Calu3 (cell line): Measurements from ENCODE around the gene DPY19L3. TPM values are rescaled to one million over a fixed set of nuclear protein-coding genes. Genes with fewer than 3 reads are reported as not detected.

ENCODE experiments used
- BruUV-seq: library from RNA; stranded (reverse); fragments of 400-500 nt; replicated peaks from 2 replicates; lab custom pipeline; 2021; lab: Mats Ljungman, UMichigan
- CTCF ChIA-PET: fragments of 300-600 bp; sonication (Branson Sonifier 250); formaldehyde crosslinking; loops from one replicate; lab custom pipeline; 2022; ENCODE audit warnings: antibody characterized with exemption; lab: Charles Lee
- DNase-seq: peaks from one replicate; pipeline ENCODE4 v3.0.0; 2022
- H3K27ac Mint-ChIP-seq: one replicate; pipeline ENCODE4 v1.8.0; 2022; ENCODE audit warnings: mixed read lengths; ENCODE audit not compliant: unreplicated experiment
- H3K27me3 Mint-ChIP-seq: one replicate; pipeline ENCODE4 v1.8.0; 2022; ENCODE audit warnings: mixed read lengths; ENCODE audit not compliant: unreplicated experiment
- H3K36me3 Mint-ChIP-seq: one replicate; pipeline ENCODE4 v1.8.0; 2022; ENCODE audit warnings: mild to moderate bottlenecking, moderate library complexity, mixed read lengths; ENCODE audit not compliant: insufficient read depth, unreplicated experiment
- H3K4me1 Mint-ChIP-seq: one replicate; pipeline ENCODE4 v1.8.0; 2022; ENCODE audit warnings: mild to moderate bottlenecking, low read depth, mixed read lengths; ENCODE audit not compliant: unreplicated experiment
- H3K4me3 Mint-ChIP-seq: one replicate; pipeline ENCODE4 v1.8.0; 2022; ENCODE audit warnings: mild to moderate bottlenecking, low read depth, moderate library complexity, mixed read lengths; ENCODE audit not compliant: unreplicated experiment
- H3K9me3 Mint-ChIP-seq: one replicate; pipeline ENCODE4 v1.8.0; 2022; ENCODE audit warnings: low read depth, mixed read lengths; ENCODE audit not compliant: unreplicated experiment
- intact Hi-C: fragments of 100-400 bp; cut with micrococcal nuclease; formaldehyde crosslinking; loops from one replicate; pipeline ENCODE4 v1.10.0; 2022; ENCODE audit not compliant: unreplicated experiment
- total RNA-seq: library from RNA; stranded (reverse); gene quantifications from 2 replicates; pipeline ENCODE4 v1.2.3, GENCODE V29; 2022
- TF ChIP-seq, protein P1 (sequence below): fragments of 200-600 bp; IDR thresholded peaks from one replicate; pipeline ENCODE4 v1.8.0; 2022; ENCODE audit warnings: antibody characterized with exemption; ENCODE audit not compliant: unreplicated experiment

Gene DPY19L3
- total RNA-seq, 1 experiment from 2014 or later = 29.4 TPM

DNA sequence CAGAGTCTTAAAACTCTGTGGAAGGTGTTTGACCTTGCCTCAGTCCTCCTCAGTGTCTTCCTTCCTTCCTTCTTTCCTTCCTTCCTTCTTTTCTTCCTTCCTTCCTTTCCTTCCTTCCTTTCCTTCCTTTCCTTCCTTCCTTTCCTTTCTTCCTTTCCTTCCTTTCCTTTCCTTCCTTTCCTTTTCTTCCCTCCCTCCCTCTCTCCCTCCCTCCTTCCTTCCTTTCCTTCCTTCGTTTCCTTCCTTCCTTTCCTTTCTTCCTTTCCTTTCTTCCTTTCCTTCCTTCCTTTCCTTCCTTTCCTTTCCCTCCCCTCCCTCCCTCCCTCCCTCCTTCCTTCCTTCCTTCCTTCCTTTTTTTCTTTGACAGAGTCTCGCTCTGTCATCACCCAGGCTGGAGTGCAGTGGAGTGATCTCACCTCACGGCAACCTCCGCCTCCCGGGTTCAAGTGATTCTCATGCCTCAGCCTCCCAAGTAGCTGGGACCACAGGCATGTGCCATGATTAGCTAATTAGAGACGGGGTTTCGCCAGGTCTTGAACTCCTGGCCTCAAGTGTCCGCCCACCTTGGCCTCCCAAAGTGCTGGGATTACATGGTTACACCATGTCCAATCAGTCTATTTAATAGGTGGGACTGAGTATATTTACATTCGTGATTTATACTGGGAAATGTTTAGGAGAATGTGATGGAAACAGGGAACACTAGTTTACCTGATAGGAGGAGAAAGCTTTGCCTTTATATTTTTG lies 43.8 kb upstream of the DPY19L3 start:
- TF ChIP-seq, protein P1, sequence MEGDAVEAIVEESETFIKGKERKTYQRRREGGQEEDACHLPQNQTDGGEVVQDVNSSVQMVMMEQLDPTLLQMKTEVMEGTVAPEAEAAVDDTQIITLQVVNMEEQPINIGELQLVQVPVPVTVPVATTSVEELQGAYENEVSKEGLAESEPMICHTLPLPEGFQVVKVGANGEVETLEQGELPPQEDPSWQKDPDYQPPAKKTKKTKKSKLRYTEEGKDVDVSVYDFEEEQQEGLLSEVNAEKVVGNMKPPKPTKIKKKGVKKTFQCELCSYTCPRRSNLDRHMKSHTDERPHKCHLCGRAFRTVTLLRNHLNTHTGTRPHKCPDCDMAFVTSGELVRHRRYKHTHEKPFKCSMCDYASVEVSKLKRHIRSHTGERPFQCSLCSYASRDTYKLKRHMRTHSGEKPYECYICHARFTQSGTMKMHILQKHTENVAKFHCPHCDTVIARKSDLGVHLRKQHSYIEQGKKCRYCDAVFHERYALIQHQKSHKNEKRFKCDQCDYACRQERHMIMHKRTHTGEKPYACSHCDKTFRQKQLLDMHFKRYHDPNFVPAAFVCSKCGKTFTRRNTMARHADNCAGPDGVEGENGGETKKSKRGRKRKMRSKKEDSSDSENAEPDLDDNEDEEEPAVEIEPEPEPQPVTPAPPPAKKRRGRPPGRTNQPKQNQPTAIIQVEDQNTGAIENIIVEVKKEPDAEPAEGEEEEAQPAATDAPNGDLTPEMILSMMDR = no peak
- no peak overlapping the region for H3K4me3 Mint-ChIP-seq
- CTCF ChIA-PET = no interaction called here
- no peaks in the 10 kb centered on the region for H3K9me3 Mint-ChIP-seq
- BruUV-seq = no TSS peak
- H3K27ac Mint-ChIP-seq = peak overlapping the region; percentile 11
- intact Hi-C loops = no loop called here
- no peak for DNase-seq
- H3K36me3 Mint-ChIP-seq = peaks cover 27% of the 10 kb centered on the region
- peaks cover 29% of the 10 kb centered on the region for H3K4me1 Mint-ChIP-seq
- no peaks in the 10 kb centered on the region for H3K27me3 Mint-ChIP-seq

- no peak for DNase-seq
- no peaks in the 10 kb centered on the region for H3K9me3 Mint-ChIP-seq
- peaks cover 29% of the 10 kb centered on the region for H3K4me1 Mint-ChIP-seq
- H3K27me3 Mint-ChIP-seq = no peaks in the 10 kb centered on the region
- TF ChIP-seq, protein P1 = no peak
- intact Hi-C loops = no loop called here
- peaks cover 21% of the 10 kb centered on the region for H3K36me3 Mint-ChIP-seq
- no TSS peak for BruUV-seq
- H3K27ac Mint-ChIP-seq = no peak overlapping the region
- H3K4me3 Mint-ChIP-seq = no peak overlapping the region
- CTCF ChIA-PET = no interaction called here
These were observed 43.3 kb upstream of the DPY19L3 start for GRCh38 chr19:32362318-32362691.

GRCh38 chr19:32363175-32363574 lies 42.4 kb upstream of the DPY19L3 start:
- intact Hi-C loops = no loop called here
- no peaks in the 10 kb centered on the region for H3K9me3 Mint-ChIP-seq
- peak; percentile 26 for DNase-seq
- BruUV-seq = no TSS peak
- peaks cover 29% of the 10 kb centered on the region for H3K4me1 Mint-ChIP-seq
- H3K4me3 Mint-ChIP-seq = peak overlapping the region; percentile 13
- H3K27ac Mint-ChIP-seq = peak overlapping the region; percentile 61
- no peaks in the 10 kb centered on the region for H3K27me3 Mint-ChIP-seq
- TF ChIP-seq, protein P1 = no peak
- peaks cover 26% of the 10 kb centered on the region for H3K36me3 Mint-ChIP-seq
- CTCF ChIA-PET = interaction anchor here (0.7 to 1.9 kb wide), 2 partner anchors 11 to 17 kb away, joined by 3 to 7 read pairs; no protein-coding TSS in a partner anchor

DNA sequence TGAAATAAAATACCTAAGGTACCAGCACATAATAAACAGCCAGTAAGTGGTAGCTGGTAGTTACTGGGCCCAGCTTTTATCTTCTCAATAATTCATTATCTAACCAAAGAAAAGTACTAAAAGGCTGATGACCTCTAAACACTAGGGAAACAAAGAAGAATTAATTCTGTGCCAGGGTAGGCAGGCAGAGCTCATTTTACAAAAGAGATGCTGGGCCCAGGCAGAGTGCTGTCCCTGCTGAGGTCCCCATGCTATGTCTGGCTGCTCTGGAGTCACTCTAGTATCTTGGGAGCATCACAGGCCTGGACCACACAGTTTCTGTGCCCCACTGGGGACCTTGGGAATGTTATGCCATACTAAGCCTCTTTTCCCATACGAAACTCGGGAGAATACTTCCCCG lies 41.9 kb upstream of the DPY19L3 start:
- Mint-ChIP-seq H3K9me3 (no peaks in the 10 kb centered on the region), H3K4me1 (peaks cover 29% of the 10 kb centered on the region), H3K27me3 (no peaks in the 10 kb centered on the region), H3K27ac (peak overlapping the region; percentile 61), H3K36me3 (peaks cover 26% of the 10 kb centered on the region), H3K4me3 (peak overlapping the region; percentile 13)
- DNase-seq = no peak
- TF ChIP-seq, protein P1 = no peak
- no TSS peak for BruUV-seq
- CTCF ChIA-PET = interaction anchor here (0.7 to 1.9 kb wide), 2 partner anchors 10 to 17 kb away, joined by 3 to 7 read pairs; no protein-coding TSS in a partner anchor
- intact Hi-C loops = no loop called here
